Activated CD4-positive, alpha-beta memory T cell treated with anti-CD3 and anti-CD28 coated beads, Interleukin-2, amount 10 ng/mL, durations not matched to agents 7 days and 5 days (primary cell): ENCODE measurements around the gene FDPS. TPM values are rescaled to one million over a fixed set of nuclear protein-coding genes. Genes with fewer than 3 reads are reported as not detected.

ENCODE experiments used
- CTCF ChIA-PET: fragments of 350-600 bp; sonication (Branson Sonifier 250); formaldehyde crosslinking; loops from one replicate; lab custom pipeline; 2021; ENCODE audit warnings: antibody characterized with exemption, inconsistent platforms; lab: Charles Lee
- POLR2A ChIA-PET: fragments of 350-600 bp; sonication (Branson Sonifier 250); formaldehyde crosslinking; loops from one replicate; lab custom pipeline; 2021; ENCODE audit warnings: antibody characterized with exemption; lab: Charles Lee
- DNase-seq: peaks from one replicate; pipeline ENCODE4 v3.0.0-alpha.2; 2020
- H3K27ac Mint-ChIP-seq: one replicate; pipeline ENCODE4 v1.8.0; 2021; ENCODE audit warnings: mild to moderate bottlenecking, mixed read lengths
- H3K27me3 Mint-ChIP-seq: one replicate; pipeline ENCODE4 v1.8.0; 2021; ENCODE audit warnings: mixed read lengths
- H3K36me3 Mint-ChIP-seq: one replicate; pipeline ENCODE4 v1.8.0; 2021; ENCODE audit warnings: low read depth, mixed read lengths
- H3K4me1 Mint-ChIP-seq: one replicate; pipeline ENCODE4 v1.8.0; 2021; ENCODE audit warnings: mixed read lengths
- H3K4me3 Mint-ChIP-seq: one replicate; pipeline ENCODE4 v1.8.0; 2021; ENCODE audit warnings: mild to moderate bottlenecking, mixed read lengths
- H3K9me3 Mint-ChIP-seq: one replicate; pipeline ENCODE4 v1.8.0; 2021; ENCODE audit warnings: mixed read lengths
- total RNA-seq, 2 experiments: library from RNA; stranded (reverse); gene quantifications; one replicate each; pipeline ENCODE4 v1.2.3, GENCODE V29; 2021

Gene FDPS
- total RNA-seq = 100 to 1,000 TPM; 350 to 352 TPM

DNA sequence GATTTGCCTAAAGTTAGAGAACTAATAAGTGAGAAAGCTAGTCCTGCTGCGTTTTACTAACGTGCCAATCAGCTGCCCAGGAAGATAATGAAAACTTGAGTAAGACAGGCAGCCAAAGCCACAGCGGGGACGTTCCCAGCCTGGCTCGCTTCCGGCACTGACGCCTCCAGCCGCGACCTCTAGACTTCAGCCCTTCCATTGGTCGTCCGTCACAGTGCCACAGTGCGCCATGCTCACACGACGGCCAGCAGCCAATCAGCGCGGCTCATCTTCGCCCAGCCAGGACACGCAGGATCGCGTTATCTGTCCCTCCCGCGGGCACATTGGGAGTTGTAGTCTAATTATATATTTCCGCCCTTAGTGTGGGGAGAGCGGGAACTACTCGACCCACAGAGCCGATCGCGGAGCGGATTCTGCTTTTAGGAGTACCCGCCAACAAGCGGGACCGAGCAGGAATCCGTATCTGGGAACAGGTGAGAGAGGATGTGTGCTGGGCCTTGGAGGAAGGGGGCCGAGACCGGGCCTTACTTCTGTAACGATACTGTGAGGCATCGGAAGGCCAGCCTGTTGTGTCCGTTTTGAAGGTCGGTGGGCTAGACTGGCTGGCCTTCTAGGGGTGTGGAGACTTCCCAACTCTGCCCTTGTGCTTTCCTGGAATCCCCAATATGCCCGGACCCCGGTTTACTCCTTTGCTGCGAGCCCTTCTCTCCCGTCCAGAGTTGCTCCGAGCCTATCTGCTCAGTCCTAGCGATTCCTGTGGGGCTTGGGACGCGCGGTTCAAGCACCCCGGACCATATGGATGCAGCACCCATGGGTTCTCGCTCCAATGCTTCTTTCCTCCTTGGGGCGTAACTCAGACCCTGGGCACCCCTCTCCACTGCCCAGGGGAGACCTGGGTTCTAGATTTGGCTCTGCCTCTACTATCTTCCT lies at the start of gene FDPS:
TSS of gene FDPS (plus strand) at position 374 of the 930 bp plus-strand sequence. CDS start 924 bp downstream, outside the sequence.
- ChIA-PET POLR2A (interaction anchor here (0.7 to 6.1 kb wide), 16 partner anchors 9 to 255 kb away, joined by 3 to 50 read pairs (median 4); partner anchors contain the start of genes CLK2, HCN3, KRTCAP2 and RUSC1), CTCF (interaction anchor here (0.6 to 2.3 kb wide), 9 partner anchors 8 to 136 kb away, joined by 3 to 39 read pairs (median 4); partner anchors contain the start of genes KRTCAP2 and RUSC1)
- Mint-ChIP-seq H3K36me3 (peaks cover 44% of the 10 kb centered on the region), H3K9me3 (no peaks in the 10 kb centered on the region), H3K27me3 (no peaks in the 10 kb centered on the region), H3K27ac (peak within 1 kb of the TSS; percentile 97), H3K4me1 (peaks cover 50% of the 10 kb centered on the region), H3K4me3 (peak within 1 kb of the TSS; percentile 92)
- DNase-seq = peak; percentile 99

DNA sequence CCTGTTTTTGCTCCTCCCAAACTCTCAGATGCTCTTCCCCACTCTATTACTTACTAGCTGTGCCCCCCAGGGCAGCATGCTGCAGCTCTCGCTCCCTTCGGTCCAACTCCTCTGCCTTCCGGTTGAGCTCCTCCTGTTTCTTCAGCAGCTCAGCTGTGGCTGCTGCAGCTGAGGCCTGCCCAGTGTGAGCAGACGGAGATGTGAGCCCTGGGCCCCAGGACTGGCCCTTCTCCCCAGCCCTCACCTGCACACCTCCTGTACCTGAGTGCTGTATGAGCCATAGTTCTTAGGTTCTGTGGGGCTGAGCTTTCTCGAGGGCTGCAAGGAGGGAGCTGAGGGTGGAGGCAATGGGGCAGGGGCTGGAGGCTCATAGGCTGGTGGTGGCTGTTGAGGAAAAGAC lies 48.4 kb upstream of the FDPS start:
- Mint-ChIP-seq H3K9me3 (no peaks in the 10 kb centered on the region), H3K4me3 (peak overlapping the region; percentile 98), H3K36me3 (peaks cover 72% of the 10 kb centered on the region), H3K4me1 (peaks cover 53% of the 10 kb centered on the region), H3K27ac (peak overlapping the region; percentile 25), H3K27me3 (no peaks in the 10 kb centered on the region)
- no peak for DNase-seq
- CTCF ChIA-PET = interaction anchor here (5.1 kb wide), 1 partner anchor 10 kb away, joined by 91 read pairs; no protein-coding TSS in a partner anchor
- POLR2A ChIA-PET = interaction anchor here (0.6 to 4.2 kb wide), 7 partner anchors 10 to 362 kb away, joined by 3 to 57 read pairs (median 4); partner anchors contain the start of genes CLK2, KRTCAP2 and RUSC1

DNA sequence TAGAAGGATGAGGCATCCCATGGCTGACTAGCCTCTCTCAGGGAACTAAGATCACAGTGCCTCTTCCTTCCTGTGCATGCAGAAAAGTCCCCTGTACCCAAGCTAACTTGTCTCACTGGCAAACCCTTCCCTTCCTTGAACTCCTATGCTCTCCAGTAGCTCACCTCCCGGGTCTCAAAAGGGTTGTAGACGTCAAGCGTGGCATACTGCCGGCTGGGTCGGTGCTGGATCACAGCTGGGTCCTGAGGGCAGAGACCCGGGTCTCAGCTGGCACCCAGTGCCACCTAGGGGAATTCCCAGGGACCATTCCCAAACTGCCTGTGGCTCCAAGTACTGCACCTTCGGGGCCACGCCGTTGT lies 47.2 kb upstream of the FDPS start:
- CTCF ChIA-PET = interaction anchor here (0.6 to 5.1 kb wide), 6 partner anchors 11 to 84 kb away, joined by 3 to 91 read pairs (median 6); partner anchors contain the start of gene CLK2
- H3K36me3 Mint-ChIP-seq = peaks cover 80% of the 10 kb centered on the region
- H3K27ac Mint-ChIP-seq = peak overlapping the region; percentile 91
- peaks cover 50% of the 10 kb centered on the region for H3K4me1 Mint-ChIP-seq
- POLR2A ChIA-PET = interaction anchor here (0.8 to 4.2 kb wide), 14 partner anchors 9 to 348 kb away, joined by 3 to 57 read pairs (median 6); partner anchors contain the start of genes CLK2, FDPS and KRTCAP2
- H3K27me3 Mint-ChIP-seq = no peaks in the 10 kb centered on the region
- H3K4me3 Mint-ChIP-seq = peak overlapping the region; percentile 98
- H3K9me3 Mint-ChIP-seq = no peaks in the 10 kb centered on the region
- DNase-seq = peak; percentile 25

DNA sequence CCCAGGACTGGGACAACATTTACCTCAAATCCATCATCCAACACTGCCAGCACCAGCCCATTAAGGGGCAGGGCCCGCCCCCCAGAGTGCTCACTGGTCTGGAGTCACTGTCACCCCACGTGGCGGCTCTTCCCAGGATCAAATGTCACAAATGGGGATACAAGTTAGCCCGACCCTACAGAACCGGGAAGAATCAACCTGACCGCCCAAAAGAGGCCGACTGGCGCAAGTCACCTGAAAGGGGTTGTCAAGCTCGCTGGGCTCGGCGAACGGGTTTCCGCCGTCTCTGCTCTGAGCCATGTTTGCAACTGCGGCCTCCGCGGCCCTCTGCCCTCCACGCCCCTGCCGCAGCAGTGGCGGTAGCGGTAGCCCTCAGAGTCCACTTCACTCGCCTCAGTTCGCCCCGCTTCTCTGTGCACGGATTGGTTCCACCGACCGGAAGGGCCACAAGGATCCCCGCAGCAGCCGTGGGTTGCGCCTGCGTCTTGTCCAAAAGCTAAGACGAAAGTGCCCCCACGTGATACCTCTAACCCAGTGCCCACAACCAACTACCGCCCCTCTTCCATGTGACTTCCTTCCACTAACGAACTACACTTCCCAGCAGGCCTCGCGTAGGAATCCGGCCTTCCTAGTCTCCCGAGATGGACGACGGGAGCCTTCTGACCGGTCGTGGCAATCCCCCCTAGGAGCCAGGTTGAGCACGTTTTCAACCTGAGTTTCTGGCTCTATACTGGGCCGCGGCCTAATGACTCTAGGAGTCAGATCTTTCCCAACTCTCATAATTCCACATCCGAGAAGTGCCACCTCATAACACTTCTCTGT lies 46.6 kb upstream of the FDPS start, which contains the start of gene SCAMP3:
TSS of gene SCAMP3 (minus strand) at position 509 of the 822 bp plus-strand sequence. CDS start at position 300, 209 bp downstream.
- peak; percentile 90 for DNase-seq
- ChIA-PET POLR2A (interaction anchor here (0.8 to 4.2 kb wide), 14 partner anchors 8 to 347 kb away, joined by 3 to 57 read pairs (median 6); partner anchors contain the start of genes CLK2, FDPS and KRTCAP2), CTCF (interaction anchor here (0.6 to 5.1 kb wide), 7 partner anchors 10 to 174 kb away, joined by 3 to 91 read pairs (median 4); partner anchors contain the start of genes CLK2 and THBS3)
- H3K27ac Mint-ChIP-seq = peak within 1 kb of the TSS; percentile 91
- H3K9me3 Mint-ChIP-seq = no peaks in the 10 kb centered on the region
- H3K36me3 Mint-ChIP-seq = peaks cover 80% of the 10 kb centered on the region
- H3K4me1 Mint-ChIP-seq = peaks cover 44% of the 10 kb centered on the region
- H3K27me3 Mint-ChIP-seq = no peaks in the 10 kb centered on the region
- peak within 1 kb of the TSS; percentile 98 for H3K4me3 Mint-ChIP-seq

DNA sequence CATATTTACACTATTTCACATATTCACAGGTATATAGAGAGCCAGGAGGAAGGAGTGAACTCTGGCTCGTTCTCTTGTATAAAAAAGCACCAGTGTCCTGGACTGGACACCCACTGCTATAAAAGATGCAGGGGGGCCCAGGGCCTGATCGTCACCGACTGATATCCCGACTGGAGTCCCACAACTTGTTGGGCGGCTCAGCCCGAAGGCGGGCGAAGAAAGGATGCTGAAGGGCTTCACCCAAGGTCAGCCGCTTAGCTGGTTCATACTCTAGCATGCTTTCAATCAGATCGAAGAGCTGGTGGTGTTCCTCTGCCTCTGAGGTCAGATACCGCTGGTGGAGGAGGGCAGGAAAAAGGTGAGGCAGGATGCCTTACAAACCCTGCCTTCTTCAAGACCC lies 45.6 kb upstream of the FDPS start:
- ChIA-PET CTCF (interaction anchor here (1.0 to 1.8 kb wide), 2 partner anchors 10 to 12 kb away, joined by 3 to 12 read pairs; partner anchors contain the start of gene CLK2), POLR2A (interaction anchor here (4.2 kb wide), 1 partner anchor 9 kb away, joined by 57 read pairs; the partner anchor contains the start of gene CLK2)
- H3K27me3 Mint-ChIP-seq = no peaks in the 10 kb centered on the region
- H3K9me3 Mint-ChIP-seq = no peaks in the 10 kb centered on the region
- DNase-seq = no peak
- H3K4me1 Mint-ChIP-seq = peaks cover 43% of the 10 kb centered on the region
- H3K4me3 Mint-ChIP-seq = peak overlapping the region; percentile 1
- H3K27ac Mint-ChIP-seq = peak overlapping the region; percentile 91
- H3K36me3 Mint-ChIP-seq = peaks cover 84% of the 10 kb centered on the region

DNA sequence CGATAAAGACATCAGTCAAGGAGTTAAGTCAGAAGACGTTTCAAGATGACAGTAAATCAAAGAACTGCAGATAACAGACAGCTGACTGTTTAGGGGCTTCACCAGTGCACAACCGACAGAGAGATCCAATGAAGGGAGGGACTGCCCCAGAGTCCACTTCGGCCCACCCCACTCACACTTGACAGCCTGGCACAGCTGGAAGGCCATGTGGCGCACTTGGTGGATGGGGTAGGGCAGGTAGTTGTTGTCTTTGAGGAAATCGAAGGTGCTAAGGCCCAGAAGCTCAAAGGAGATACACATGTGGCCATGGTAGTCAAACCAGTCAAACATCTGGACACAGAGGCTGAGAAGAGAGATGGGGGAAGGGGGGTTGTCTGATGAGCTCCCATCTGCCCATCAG lies 42.1 kb upstream of the FDPS start:
- Mint-ChIP-seq H3K4me3 (no peak overlapping the region), H3K36me3 (peaks cover 93% of the 10 kb centered on the region), H3K27ac (no peak overlapping the region), H3K27me3 (no peaks in the 10 kb centered on the region), H3K9me3 (no peaks in the 10 kb centered on the region), H3K4me1 (peaks cover 36% of the 10 kb centered on the region)
- CTCF ChIA-PET = interaction anchor here (1.4 to 3.4 kb wide), 3 partner anchors 10 to 57 kb away, joined by 5 to 29 read pairs (median 5); no protein-coding TSS in a partner anchor
- POLR2A ChIA-PET = interaction anchor here (1.7 kb wide), 1 partner anchor 22 kb away, joined by 4 read pairs; no protein-coding TSS in a partner anchor
- DNase-seq = no peak

DNA sequence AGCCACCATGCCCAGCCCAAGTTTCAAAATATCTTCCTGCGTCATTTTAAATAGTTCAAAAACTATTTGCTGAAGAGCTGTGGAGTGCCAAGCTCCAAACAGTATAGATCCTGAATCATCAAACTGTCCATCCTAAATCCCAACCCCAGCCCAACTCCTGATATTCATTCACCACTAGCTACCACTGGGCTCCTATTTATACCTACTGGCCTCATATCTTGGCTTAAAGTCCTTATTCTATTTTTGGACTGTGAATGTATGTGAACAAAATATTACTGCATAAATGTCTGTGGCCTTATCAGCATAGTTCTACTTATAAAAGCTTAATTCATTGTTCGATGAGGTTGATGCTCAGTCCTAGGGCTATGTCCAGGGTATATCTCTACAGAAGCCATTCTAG lies 41.3 kb upstream of the FDPS start:
- H3K9me3 Mint-ChIP-seq = no peaks in the 10 kb centered on the region
- H3K27me3 Mint-ChIP-seq = no peaks in the 10 kb centered on the region
- H3K4me3 Mint-ChIP-seq = no peak overlapping the region
- peaks cover 34% of the 10 kb centered on the region for H3K4me1 Mint-ChIP-seq
- no peak for DNase-seq
- CTCF ChIA-PET = interaction anchor here (1.4 to 3.4 kb wide), 2 partner anchors 11 to 17 kb away, joined by 5 to 29 read pairs; no protein-coding TSS in a partner anchor
- H3K36me3 Mint-ChIP-seq = peaks cover 88% of the 10 kb centered on the region
- no peak overlapping the region for H3K27ac Mint-ChIP-seq
- POLR2A ChIA-PET = interaction anchor here (1.1 to 1.7 kb wide), 2 partner anchors 17 to 23 kb away, joined by 3 to 4 read pairs; no protein-coding TSS in a partner anchor

DNA sequence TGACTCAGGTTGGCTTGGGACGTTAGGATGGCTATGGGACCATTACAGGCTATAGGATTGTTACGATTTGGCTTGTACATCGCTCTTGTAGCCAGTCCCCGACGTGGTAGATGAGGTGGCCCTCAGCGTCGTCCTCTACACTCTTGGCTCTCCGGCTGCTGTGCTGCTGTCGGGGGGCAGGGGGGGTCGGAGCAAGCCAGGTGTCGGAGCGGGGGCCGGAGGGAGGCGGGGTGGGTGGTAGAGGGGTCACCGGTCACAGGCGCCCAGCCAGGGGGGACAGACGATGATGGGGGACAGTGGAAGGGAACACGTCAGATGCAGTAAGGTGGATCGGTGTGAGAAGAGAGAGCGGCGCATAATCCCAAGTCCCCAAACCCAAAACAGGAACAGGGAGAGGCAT lies 40.0 kb upstream of the FDPS start:
- DNase-seq = no peak
- H3K4me3 Mint-ChIP-seq = no peak overlapping the region
- peaks cover 84% of the 10 kb centered on the region for H3K36me3 Mint-ChIP-seq
- POLR2A ChIA-PET = interaction anchor here (1.4 kb wide), 1 partner anchor 23 kb away, joined by 3 read pairs; no protein-coding TSS in a partner anchor
- no peak overlapping the region for H3K27ac Mint-ChIP-seq
- CTCF ChIA-PET = no interaction called here
- H3K27me3 Mint-ChIP-seq = no peaks in the 10 kb centered on the region
- no peaks in the 10 kb centered on the region for H3K9me3 Mint-ChIP-seq
- peaks cover 29% of the 10 kb centered on the region for H3K4me1 Mint-ChIP-seq

DNA sequence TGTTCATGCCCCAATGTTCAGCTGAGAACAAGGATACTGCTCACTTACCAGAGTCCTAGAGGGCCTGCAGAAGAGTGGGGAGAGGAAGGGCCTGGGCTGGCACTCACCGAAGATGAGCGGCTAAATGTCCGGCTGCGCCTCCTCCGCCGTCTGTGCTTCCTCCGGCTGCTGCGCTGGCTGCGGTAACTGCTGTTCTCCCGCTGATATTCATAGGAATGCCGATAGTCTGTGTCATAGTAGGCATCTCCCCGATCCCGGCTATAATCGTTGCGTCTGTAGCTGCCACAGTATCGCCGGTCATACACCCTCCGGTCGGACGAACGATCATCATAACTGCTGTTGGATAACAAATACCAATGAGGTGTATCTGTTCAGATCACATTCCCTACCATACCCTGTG lies 39.3 kb upstream of the FDPS start:
- ChIA-PET POLR2A (interaction anchor here (0.7 to 1.4 kb wide), 2 partner anchors 24 to 1059 kb away, joined by 3 read pairs; no protein-coding TSS in a partner anchor), CTCF (interaction anchor here (1.7 kb wide), 1 partner anchor 18 kb away, joined by 5 read pairs; no protein-coding TSS in a partner anchor)
- Mint-ChIP-seq H3K36me3 (peaks cover 76% of the 10 kb centered on the region), H3K27me3 (no peaks in the 10 kb centered on the region), H3K4me3 (no peak overlapping the region), H3K27ac (no peak overlapping the region), H3K9me3 (no peaks in the 10 kb centered on the region), H3K4me1 (peaks cover 31% of the 10 kb centered on the region)
- no peak for DNase-seq

DNA sequence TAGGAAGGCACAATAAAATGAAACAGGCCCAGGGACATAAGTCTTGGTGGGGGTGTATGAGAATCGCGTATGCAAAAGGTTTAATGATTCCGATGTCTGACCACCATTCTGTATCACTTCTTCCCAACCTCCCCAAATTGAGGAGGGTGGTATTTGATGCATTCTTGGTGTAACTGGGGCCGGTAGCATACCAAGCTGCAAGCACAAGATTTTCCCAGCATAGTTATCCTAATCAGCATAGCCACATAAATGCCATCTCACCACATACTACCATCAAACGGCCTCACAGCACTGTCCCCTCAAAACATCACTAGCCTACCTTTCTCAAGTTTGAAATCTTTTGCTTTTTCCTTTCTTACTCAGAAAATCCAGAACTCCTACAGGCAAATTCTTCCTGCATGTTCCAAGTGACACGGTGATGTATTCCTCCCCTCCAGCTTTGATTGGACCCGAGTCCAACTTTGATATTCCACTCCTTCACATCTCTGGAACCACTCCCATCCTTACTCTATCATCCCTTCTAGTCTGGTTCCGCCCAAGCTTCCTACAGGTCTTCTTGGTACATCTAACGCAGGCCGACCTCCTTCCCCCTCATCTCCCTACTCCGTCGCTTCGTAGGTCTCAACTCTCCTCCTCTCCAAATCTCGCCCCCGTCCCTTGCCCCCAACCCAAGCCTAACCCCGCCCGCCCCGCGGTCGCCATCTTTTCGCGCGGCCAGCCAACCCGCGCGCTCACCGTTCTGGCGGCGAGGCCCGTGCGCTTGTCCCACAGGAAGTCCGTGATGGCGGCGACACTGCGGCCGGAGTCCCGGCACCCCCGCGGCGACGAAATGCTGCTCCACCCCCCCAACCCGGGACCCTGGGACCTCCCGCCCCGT lies 36.0 kb upstream of the FDPS start:
- ChIA-PET CTCF (interaction anchor here (0.7 to 2.6 kb wide), 6 partner anchors 9 to 157 kb away, joined by 3 to 29 read pairs (median 8); partner anchors contain the start of genes KRTCAP2 and SCAMP3), POLR2A (interaction anchor here (0.8 to 3.2 kb wide), 19 partner anchors 11 to 100 kb away, joined by 3 to 57 read pairs (median 6); partner anchors contain the start of genes ENTREP3, FDPS, KRTCAP2 and SCAMP3)
- Mint-ChIP-seq H3K4me1 (peaks cover 44% of the 10 kb centered on the region), H3K9me3 (no peaks in the 10 kb centered on the region), H3K27ac (peak overlapping the region; percentile 90), H3K4me3 (peak overlapping the region; percentile 98), H3K36me3 (peaks cover 46% of the 10 kb centered on the region), H3K27me3 (no peaks in the 10 kb centered on the region)
- no peak for DNase-seq
